ENCODE measurements around the gene ATF6. TPM values are rescaled to one million over a fixed set of nuclear protein-coding genes. Genes with fewer than 3 reads are reported as not detected.

ATF6 gene
- total RNA-seq, 1 donor from 2014 or later, result 21.1 TPM

GRCh38 chr1:161834967-161835550, 68.9 kb downstream of the ATF6 start:
- H3K4me3 ChIP-seq, result no peak overlapping the region
- TF ChIP-seq CTCF (IDR thresholded peaks at IDR 0.05), result no peak
- no peak for TF ChIP-seq POLR2A (IDR thresholded peaks at IDR 0.05)
- no peak for TF ChIP-seq POLR2AphosphoS5 (IDR thresholded peaks at IDR 0.05; ENCODE audit: insufficient read depth in 1 of 2, low read depth in 1 of 2)
- no peaks in the 10 kb centered on the region for H3K4me1 ChIP-seq
- intact Hi-C loops (cut with DNase I), result no loop called here
- no peak overlapping the region for H3K27ac ChIP-seq
- no peaks in the 10 kb centered on the region for H3K27me3 ChIP-seq
- DNase-seq (ENCODE audit: extremely low spot score in 2 of 2), result no peak
- H3K36me3 ChIP-seq, result no peaks in the 10 kb centered on the region
- no peaks in the 10 kb centered on the region for H3K9me3 ChIP-seq

- no peak for DNase-seq (ENCODE audit: extremely low spot score in 2 of 2)
- no peaks in the 10 kb centered on the region for H3K9me3 ChIP-seq
- no peak overlapping the region for H3K27ac ChIP-seq
- no peaks in the 10 kb centered on the region for H3K27me3 ChIP-seq
- H3K36me3 ChIP-seq, result no peaks in the 10 kb centered on the region
- intact Hi-C loops (cut with DNase I), result no loop called here
- no peak for TF ChIP-seq POLR2A (IDR thresholded peaks at IDR 0.05)
- TF ChIP-seq CTCF (IDR thresholded peaks at IDR 0.05), result no peak
- TF ChIP-seq POLR2AphosphoS5 (IDR thresholded peaks at IDR 0.05; ENCODE audit: insufficient read depth in 1 of 2, low read depth in 1 of 2), result no peak
- no peak overlapping the region for H3K4me3 ChIP-seq
- H3K4me1 ChIP-seq, result no peaks in the 10 kb centered on the region
Observed at GRCh38 chr1:161836018-161836417, 69.9 kb downstream of the ATF6 start.

GRCh38 chr1:161838362-161838761, 72.2 kb downstream of the ATF6 start:
- H3K4me1 ChIP-seq, result no peaks in the 10 kb centered on the region
- no peak overlapping the region for H3K4me3 ChIP-seq
- H3K27me3 ChIP-seq, result no peaks in the 10 kb centered on the region
- TF ChIP-seq CTCF (IDR thresholded peaks at IDR 0.05), result no peak
- no peak for TF ChIP-seq POLR2AphosphoS5 (IDR thresholded peaks at IDR 0.05; ENCODE audit: insufficient read depth in 1 of 2, low read depth in 1 of 2)
- TF ChIP-seq POLR2A (IDR thresholded peaks at IDR 0.05), result no peak
- H3K27ac ChIP-seq, result no peak overlapping the region
- intact Hi-C loops (cut with DNase I), result no loop called here
- DNase-seq (ENCODE audit: extremely low spot score in 2 of 2), result no peak
- no peaks in the 10 kb centered on the region for H3K9me3 ChIP-seq
- peaks cover 0 to 11% of the 10 kb centered on the region in 2 donors for H3K36me3 ChIP-seq

- intact Hi-C loops (cut with DNase I), result no loop called here
- no peaks in the 10 kb centered on the region for H3K9me3 ChIP-seq
- H3K36me3 ChIP-seq, result peaks cover 0 to 11% of the 10 kb centered on the region in 2 donors
- H3K4me3 ChIP-seq, result no peak overlapping the region
- H3K27me3 ChIP-seq, result no peaks in the 10 kb centered on the region
- H3K27ac ChIP-seq, result no peak overlapping the region
- no peaks in the 10 kb centered on the region for H3K4me1 ChIP-seq
- TF ChIP-seq POLR2AphosphoS5 (IDR thresholded peaks at IDR 0.05; ENCODE audit: insufficient read depth in 1 of 2, low read depth in 1 of 2), result no peak
- no peak for TF ChIP-seq CTCF (IDR thresholded peaks at IDR 0.05)
- no peak for TF ChIP-seq POLR2A (IDR thresholded peaks at IDR 0.05)
- no peak for DNase-seq (ENCODE audit: extremely low spot score in 2 of 2)
Observed at GRCh38 chr1:161838885-161839284, 72.8 kb downstream of the ATF6 start.

GRCh38 chr1:161839591-161839990, 73.5 kb downstream of the ATF6 start:
- Histone ChIP-seq H3K9me3 (no peaks in the 10 kb centered on the region), H3K4me3 (no peak overlapping the region), H3K36me3 (peaks cover 0 to 11% of the 10 kb centered on the region in 2 donors), H3K27ac (no peak overlapping the region), H3K27me3 (no peaks in the 10 kb centered on the region), H3K4me1 (no peaks in the 10 kb centered on the region)
- intact Hi-C loops (cut with DNase I), result no loop called here
- TF ChIP-seq POLR2A (IDR thresholded peaks at IDR 0.05), result no peak
- no peak for TF ChIP-seq CTCF (IDR thresholded peaks at IDR 0.05)
- no peak for TF ChIP-seq POLR2AphosphoS5 (IDR thresholded peaks at IDR 0.05; ENCODE audit: insufficient read depth in 1 of 2, low read depth in 1 of 2)
- DNase-seq (ENCODE audit: extremely low spot score in 2 of 2), result no peak
